Measurements from ENCODE around the gene SNX3. TPM values are rescaled to one million over a fixed set of nuclear protein-coding genes. Genes with fewer than 3 reads are reported as not detected.

SNX3 gene
- total RNA-seq, 1 experiment from 2014 or later: 80.7 TPM

- Histone ChIP-seq H2BK15ac (ENCODE audit: low read depth, low read length) (no peak overlapping the region), H2BK5ac (ENCODE audit: insufficient read length, low read length) (no peak overlapping the region), H3K4me1 (ENCODE audit: insufficient read depth, low read length) (no peaks in the 10 kb centered on the region), H3K4ac (ENCODE audit: low read depth, low read length) (no peak overlapping the region), H3K9me3 (ENCODE audit: control insufficient read depth, low read depth, low read length) (no peaks in the 10 kb centered on the region), H3K56ac (ENCODE audit: insufficient read length, low read depth, low read length) (no peak overlapping the region), H3T11ph (ENCODE audit: low read length) (no peak overlapping the region), H3K18ac (ENCODE audit: insufficient read length, low read depth, low read length) (no peak overlapping the region), H2AK5ac (ENCODE audit: insufficient read length, low read length) (no peak overlapping the region), H3K14ac (ENCODE audit: insufficient read depth, low read length) (no peak overlapping the region), H3K4me2 (ENCODE audit: insufficient read depth, insufficient read length, low read length) (no peak overlapping the region), H2AFZ (ENCODE audit: low read length) (no peak overlapping the region), H4K8ac (replicated peaks; ENCODE audit: insufficient read length, low read depth, low read length) (no peak overlapping the region), H3K27me3 (ENCODE audit: insufficient read depth, low read length) (no peaks in the 10 kb centered on the region), H3K79me1 (ENCODE audit: insufficient read depth, low read depth, low read length, poor library complexity, severe bottlenecking) (no peaks in the 10 kb centered on the region), H3K23ac (ENCODE audit: insufficient read length, low read depth, low read length) (no peak overlapping the region), H3K79me2 (ENCODE audit: insufficient read depth, low read length) (no peaks in the 10 kb centered on the region), H2BK20ac (ENCODE audit: low read depth, low read length, poor library complexity, severe bottlenecking) (no peak overlapping the region), H2BK12ac (ENCODE audit: insufficient read length, low read depth, low read length) (no peak overlapping the region), H4K20me1 (ENCODE audit: control insufficient read depth, insufficient read depth, insufficient read length) (no peaks in the 10 kb centered on the region), H3K23me2 (ENCODE audit: insufficient read length, low read depth, low read length, poor library complexity, severe bottlenecking) (no peaks in the 10 kb centered on the region), H3K27ac (ENCODE audit: insufficient read length, low read depth, low read length) (no peak overlapping the region), H3K9ac (ENCODE audit: extremely low read depth, insufficient read length, low read length) (no peak overlapping the region), H2BK120ac (ENCODE audit: low read depth, low read length, poor library complexity, severe bottlenecking) (no peak overlapping the region), H4K5ac (ENCODE audit: insufficient read length, low read depth, low read length) (no peak overlapping the region), H4K91ac (ENCODE audit: insufficient read length, low read depth, low read length) (no peak overlapping the region)
- no peak for DNase-seq
- Mint-ChIP-seq H3K4me3 (no peak overlapping the region), H3K9me3 (no peaks in the 10 kb centered on the region), H3K27ac (no peak overlapping the region), H3K27me3 (ENCODE audit: low read depth) (no peaks in the 10 kb centered on the region), H3K36me3 (ENCODE audit: insufficient read depth in 1 of 3, low read depth in 3 of 3) (no peaks in the 10 kb centered on the region; a peak in 1 of 7 replicates), H3K4me1 (peaks cover 3% of the 10 kb centered on the region in 2 experiments)
- no peak for TF ChIP-seq CTCF (conservative IDR thresholded peaks at IDR 0.05)
Measured at GRCh38 chr6:108285381-108285780, 24.5 kb upstream of the SNX3 start.

Data from H9 (cell line).